M059J (cell line): ENCODE data around the gene AKR1C8. TPM values are rescaled to one million over a fixed set of nuclear protein-coding genes. Genes with fewer than 3 reads are reported as not detected.

ENCODE experiments used
- DNase-seq: peaks from one replicate; pipeline ENCODE4 v3.0.0-alpha.2; 2012; ENCODE audit warnings: low read depth
- total RNA-seq: library from RNA; depleted of rRNA; stranded (reverse); fragments of >200 nt; shearing (Covaris generic); gene quantifications from 2 replicates; pipeline ENCODE4 v1.2.3, GENCODE V29; 2014; rRNA removed

The AKR1C8 gene
- total RNA-seq, 1 experiment from 2014 or later, result not detected

DNA sequence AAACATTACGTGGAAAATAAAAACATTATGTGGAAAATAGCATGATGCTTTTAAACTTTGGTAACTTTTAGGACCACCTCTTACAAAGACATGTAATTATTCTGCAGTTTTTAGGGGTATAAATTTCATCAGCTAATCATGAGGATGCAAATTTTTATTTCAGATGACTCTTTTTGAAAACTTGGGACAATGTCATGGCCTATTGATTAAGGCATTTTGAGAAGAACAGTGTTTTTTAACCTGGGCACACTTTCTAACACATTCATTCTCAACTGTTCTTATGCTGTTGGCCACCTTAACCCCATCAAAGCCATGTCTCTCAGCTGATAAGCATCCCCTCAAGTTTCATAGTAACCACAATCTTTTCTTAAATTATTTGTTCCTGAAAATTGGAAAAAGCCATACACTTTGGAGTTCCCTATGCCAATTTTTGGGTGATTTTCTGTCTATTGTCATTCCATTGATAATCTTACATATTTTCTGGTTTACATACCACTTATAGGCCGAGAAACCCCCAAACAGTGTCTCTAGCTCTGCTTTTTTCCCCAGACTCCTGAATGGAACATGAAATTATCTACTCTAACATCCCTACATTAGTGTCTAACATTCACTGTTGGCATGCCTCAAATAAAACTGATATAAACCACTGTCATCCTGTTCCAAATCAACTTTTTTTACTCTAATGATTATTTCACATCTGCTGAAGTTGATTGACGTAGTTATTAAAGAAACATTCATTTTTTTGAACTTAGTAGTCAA is 76.1 kb downstream of the AKR1C8 start:
- no peak for DNase-seq

DNA sequence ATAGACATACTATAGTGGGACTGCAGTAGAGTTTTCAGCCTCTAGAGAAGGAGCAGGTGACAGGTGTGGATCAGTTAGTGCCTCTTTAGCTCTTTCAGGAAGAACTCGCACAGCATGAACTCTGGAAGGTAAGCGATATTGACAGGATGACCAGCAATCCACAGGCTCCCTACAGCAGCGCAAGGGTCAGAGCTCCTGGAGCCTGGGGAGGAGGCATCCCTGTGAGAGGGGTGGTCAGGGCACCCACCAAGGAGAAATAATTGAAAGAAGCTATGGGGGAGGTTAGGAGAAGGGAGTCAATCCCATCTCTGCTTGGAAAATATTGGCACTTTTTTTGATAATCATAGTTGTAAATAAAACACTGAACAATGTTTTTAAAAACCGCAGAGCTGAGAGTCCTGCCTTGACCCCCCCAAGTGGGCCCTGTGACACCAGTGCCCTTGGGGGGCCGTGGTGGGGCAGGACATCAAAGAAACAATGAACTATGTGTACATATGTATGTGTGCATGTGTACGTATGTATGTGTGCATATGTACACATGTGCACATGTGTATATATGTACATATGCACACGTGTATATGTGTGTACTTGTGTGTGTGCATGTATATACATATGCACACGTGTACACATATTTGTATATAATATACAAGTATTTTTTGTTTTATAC is 77.0 kb downstream of the AKR1C8 start:
- no peak for DNase-seq

DNA sequence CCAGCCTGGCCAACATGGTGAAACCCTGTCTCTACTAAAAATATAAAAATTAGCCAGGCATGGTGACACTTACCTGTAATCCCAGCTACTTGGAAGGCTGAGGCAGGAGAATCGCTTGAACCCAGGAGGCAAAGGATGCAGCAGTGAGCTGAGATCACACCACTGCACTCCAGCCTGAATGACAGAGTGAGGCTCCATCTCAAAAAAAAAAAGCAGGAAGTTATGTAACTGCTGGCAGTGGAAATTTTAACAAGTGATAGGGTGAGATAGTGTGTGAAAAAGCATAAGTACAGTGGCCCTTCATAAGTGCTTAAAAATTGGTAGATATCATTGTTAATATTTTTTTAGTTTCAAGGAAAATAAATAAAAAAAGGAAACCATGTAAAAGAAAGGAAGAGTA is 78.4 kb downstream of the AKR1C8 start:
- no peak for DNase-seq

DNA sequence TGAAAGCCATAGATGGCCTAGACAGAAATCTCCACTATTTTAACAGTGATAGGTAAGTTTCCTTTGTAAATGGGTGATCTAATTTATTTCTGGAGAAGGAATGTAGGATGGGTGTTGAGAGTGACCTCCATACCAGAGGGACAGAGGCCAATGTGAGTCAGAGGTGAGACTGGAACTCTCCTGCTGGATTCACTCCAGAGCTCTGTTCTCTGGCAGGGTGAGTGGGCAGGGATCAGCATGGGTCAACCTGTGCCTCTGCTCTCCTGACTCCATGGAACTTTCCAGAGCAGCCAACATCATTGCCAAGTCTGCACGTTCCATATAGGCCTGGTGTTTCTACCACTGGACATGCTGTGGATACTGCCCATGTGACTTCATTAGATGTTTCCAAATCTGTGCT is 79.3 kb downstream of the AKR1C8 start:
- DNase-seq, result peak; percentile 30

Other genes starting within 250 kb of the AKR1C8 start
- 25.7 and 25.8 TPM in 2 replicates for gene AKR1C1, start 221.7 kb downstream of the AKR1C8 start, total RNA-seq
- gene AKR1C2, start 181.3 kb downstream of the AKR1C8 start, total RNA-seq, result 0.49 and 0.86 TPM in 2 replicates
- 6.2 and 9.6 TPM in 2 replicates for gene AKR1C3, start 90.7 kb downstream of the AKR1C8 start, total RNA-seq
- not detected in 2 replicates for gene AKR1C4, start 11.7 kb upstream of the AKR1C8 start, total RNA-seq
- not detected in 2 replicates for gene UCN3, start 179.8 kb upstream of the AKR1C8 start, total RNA-seq
- gene TUBAL3, start 219.7 kb upstream of the AKR1C8 start, total RNA-seq, result not detected in 2 replicates
- 11.4 and 16.3 TPM in 2 replicates for gene NET1, start 227.4 kb upstream of the AKR1C8 start, total RNA-seq